H1 (cell line): ENCODE measurements around the gene NDST4. TPM values are rescaled to one million over a fixed set of nuclear protein-coding genes. Genes with fewer than 3 reads are reported as not detected.

Source experiments
- CTCF ChIP-seq, 3 experiments: IDR thresholded peaks; 1 replicate in 2 of 3; 2 replicates in 1 of 3; pipeline versions ENCODE4 v1.5.1 to v1.6.1; 2011; ENCODE audit warnings: low read length in 3 of 3, mild to moderate bottlenecking in 3 of 3, inconsistent platforms in 2 of 3, low read depth in 1 of 3, moderate library complexity in 1 of 3; ENCODE audit not compliant: insufficient read depth in 1 of 3; ENCODE audit errors: control extremely low read depth in 1 of 3
- EZH2 ChIP-seq: fragments of 200-600 bp; sonication (generic); IDR thresholded peaks from 2 replicates; pipeline ENCODE4 v1.7.1; 2012; ENCODE audit warnings: low read depth, mild to moderate bottlenecking, moderate library complexity, low read length, inconsistent platforms; ENCODE audit not compliant: severe bottlenecking
- POLR2AphosphoS5 ChIP-seq: IDR thresholded peaks from 2 replicates; pipeline ENCODE4 v1.6.1; 2011; ENCODE audit warnings: low read depth, low read length
- SP1 ChIP-seq: IDR thresholded peaks from 2 replicates; pipeline ENCODE4 v1.6.1; 2011; ENCODE audit warnings: low read depth, low read length
- TAF7 ChIP-seq: optimal IDR thresholded peaks from 2 replicates; pipeline ENCODE3; 2011; ENCODE audit warnings: low read depth, mild to moderate bottlenecking, inconsistent platforms, low read length, moderate library complexity, borderline replicate concordance
- polyA plus RNA-seq, 7 experiments: library from polyadenylated mRNA; depleted of rRNA in 3 of 7; stranded (reverse) in 5 of 7; unstranded in 2 of 7; fragments of >200 nt in 5 of 7; fragments of 200-250 nt in 2 of 7; gene quantifications; 1 replicate in 5 of 7; 2 replicates in 1 of 7; 4 replicates in 1 of 7; pipeline versions ENCODE4 v1.2.1 to v1.2.3, GENCODE V29; 2011 to 2013; ENCODE audit warnings: missing spikeins in 2 of 7, mixed read lengths in 2 of 7
- total RNA-seq: library from RNA; stranded (reverse); fragmentation: NEBNext Ultra II Directional; extraction: Animal tissue kit (Norgen Biotek cat#: 25700); gene quantifications from 2 replicates; pipeline ENCODE4 v1.2.1, GENCODE V29; 2021

The NDST4 gene
- total and polyA plus RNA-seq, 2 of the 8 experiments (the other 6 are each of a cell fraction or from before 2014, with no cell fraction given), result 0.02 TPM; not detected in 1

- no peak for TF ChIP-seq CTCF (IDR thresholded peaks at IDR 0.05; ENCODE audit: control extremely low read depth in 1 of 3, insufficient read depth in 1 of 3, low read depth in 1 of 3, low read length in 3 of 3)
- TF ChIP-seq POLR2AphosphoS5, result no peak
- TF ChIP-seq SP1, result no peak
- no peak for TF ChIP-seq TAF7
- TF ChIP-seq EZH2, result no peak
- TF ChIP-seq, all 59 proteins: peak for 0
Measured at GRCh38 chr4:114864060-114864459, 249.4 kb downstream of the NDST4 start (continued).
